WTC11 (cell line): ENCODE measurements around the gene SGMS1. TPM values are rescaled to one million over a fixed set of nuclear protein-coding genes. Genes with fewer than 3 reads are reported as not detected.

Experiments
- ATAC-seq: fragments of 200-7000 bp; cut with Tn5 transposase; 2 replicates; pipeline ENCODE4 v1.10.0; 2021; ENCODE audit warnings: mild to moderate bottlenecking, moderate library complexity
- CTCF ChIA-PET: fragments of 300-600 bp; sonication (Branson Sonifier 250); formaldehyde crosslinking; loops from one replicate; lab custom pipeline; 2021; ENCODE audit warnings: antibody characterized with exemption; lab: Charles Lee
- POLR2A ChIA-PET: fragments of 350-600 bp; sonication (Branson Sonifier 250); formaldehyde crosslinking; loops from one replicate; lab custom pipeline; 2021; ENCODE audit warnings: antibody characterized with exemption; lab: Charles Lee
- DNase-seq: peaks from one replicate; pipeline ENCODE4 v3.0.0; 2021; ENCODE audit warnings: low spot score
- H3K27ac Mint-ChIP-seq: 2 replicates; pipeline ENCODE4 v1.8.0; 2021; ENCODE audit warnings: mixed read lengths
- H3K27me3 Mint-ChIP-seq: 2 replicates; pipeline ENCODE4 v1.8.0; 2021; ENCODE audit warnings: low read depth, mild to moderate bottlenecking, moderate library complexity, mixed read lengths
- H3K36me3 Mint-ChIP-seq: 2 replicates; pipeline ENCODE4 v1.8.0; 2021; ENCODE audit warnings: mixed read lengths
- H3K4me1 Mint-ChIP-seq: 2 replicates; pipeline ENCODE4 v1.8.0; 2022; ENCODE audit warnings: mixed read lengths
- H3K4me3 Mint-ChIP-seq: 2 replicates; pipeline ENCODE4 v1.8.0; 2021; ENCODE audit warnings: mild to moderate bottlenecking, moderate library complexity, mixed read lengths
- H3K9me3 Mint-ChIP-seq: 2 replicates; pipeline ENCODE4 v1.8.0; 2021; ENCODE audit warnings: mixed read lengths
- AFF4 ChIP-seq: sonication (generic); formaldehyde crosslinking; IDR thresholded peaks from 2 replicates; pipeline ENCODE4 v1.8.1; 2023; ENCODE audit warnings: mild to moderate bottlenecking, missing genetic modification reagents, borderline replicate concordance
- ELF4 ChIP-seq: sonication (generic); formaldehyde crosslinking; IDR thresholded peaks from 2 replicates; pipeline ENCODE4 v1.8.1; 2022; ENCODE audit warnings: low read depth, mild to moderate bottlenecking, moderate library complexity, missing genetic modification reagents
- ETV6 ChIP-seq: sonication (generic); formaldehyde crosslinking; IDR thresholded peaks from 2 replicates; pipeline ENCODE4 v1.8.1; 2022; ENCODE audit warnings: mild to moderate bottlenecking, missing genetic modification reagents
- FOXJ3 ChIP-seq: sonication (generic); formaldehyde crosslinking; IDR thresholded peaks from 2 replicates; pipeline ENCODE4 v1.9.0; 2021; ENCODE audit warnings: missing genetic modification reagents, mild to moderate bottlenecking, borderline replicate concordance
- GTF2I ChIP-seq: fragments of 250-450 bp; sonication (Bioruptor Pico); conservative IDR thresholded peaks from 2 replicates; pipeline ENCODE4 v1.4.0; 2021; ENCODE audit warnings: mild to moderate bottlenecking
- HMGXB4 ChIP-seq: sonication (generic); formaldehyde crosslinking; IDR thresholded peaks from 2 replicates; pipeline ENCODE4 v1.8.1; 2023; ENCODE audit warnings: mild to moderate bottlenecking, moderate library complexity, missing genetic modification reagents
- IRF2 ChIP-seq: sonication (generic); formaldehyde crosslinking; IDR thresholded peaks from 2 replicates; pipeline ENCODE4 v1.8.0; 2022; ENCODE audit warnings: low read depth, missing genetic modification reagents, borderline replicate concordance
- MAX ChIP-seq: sonication (generic); formaldehyde crosslinking; IDR thresholded peaks from 2 replicates; pipeline ENCODE4 v1.8.0; 2022; ENCODE audit warnings: mild to moderate bottlenecking, missing genetic modification reagents
- MLX ChIP-seq: sonication (generic); formaldehyde crosslinking; IDR thresholded peaks from 2 replicates; pipeline ENCODE4 v1.8.1; 2023; ENCODE audit warnings: mild to moderate bottlenecking, missing genetic modification reagents, moderate library complexity
- NFE2L1 ChIP-seq: sonication (generic); formaldehyde crosslinking; IDR thresholded peaks from 2 replicates; pipeline ENCODE4 v1.8.1; 2023; ENCODE audit warnings: missing genetic modification reagents
- NR3C1 ChIP-seq: sonication (generic); formaldehyde crosslinking; conservative IDR thresholded peaks from 2 replicates; pipeline ENCODE4 v1.8.1; 2023; ENCODE audit warnings: low read depth, mild to moderate bottlenecking, missing genetic modification reagents
- SOX15 ChIP-seq: fragments of 250-450 bp; sonication (Bioruptor Pico); IDR thresholded peaks from 2 replicates; pipeline ENCODE4 v1.9.0; 2021; ENCODE audit warnings: mild to moderate bottlenecking
- SP1 ChIP-seq: sonication (generic); formaldehyde crosslinking; conservative IDR thresholded peaks from 2 replicates; pipeline ENCODE4 v1.8.1; 2022; ENCODE audit warnings: missing genetic modification reagents
- TP53 ChIP-seq: sonication (generic); formaldehyde crosslinking; IDR thresholded peaks from 2 replicates; pipeline ENCODE4 v1.8.1; 2023; ENCODE audit warnings: mild to moderate bottlenecking, missing genetic modification reagents
- USF1 ChIP-seq: sonication (generic); formaldehyde crosslinking; IDR thresholded peaks from 2 replicates; pipeline ENCODE4 v1.8.0; 2022; ENCODE audit warnings: mild to moderate bottlenecking, missing genetic modification reagents
- ZBTB21 ChIP-seq: sonication (generic); formaldehyde crosslinking; IDR thresholded peaks from 2 replicates; pipeline ENCODE4 v1.8.1; 2023; ENCODE audit warnings: mild to moderate bottlenecking, missing genetic modification reagents, borderline replicate concordance
- ZMAT4 ChIP-seq: fragments of 250-450 bp; sonication (Bioruptor Pico); IDR thresholded peaks from 2 replicates; pipeline ENCODE4 v1.9.0; 2021; ENCODE audit warnings: mild to moderate bottlenecking
- ZNF121 ChIP-seq: sonication (generic); formaldehyde crosslinking; IDR thresholded peaks from 2 replicates; pipeline ENCODE4 v1.8.0; 2023; ENCODE audit warnings: missing genetic modification reagents
- ZNF232 ChIP-seq: sonication (generic); formaldehyde crosslinking; IDR thresholded peaks from 2 replicates; pipeline ENCODE4 v1.8.0; 2022; ENCODE audit warnings: mild to moderate bottlenecking, missing genetic modification reagents
- ZNF281 ChIP-seq: sonication (generic); formaldehyde crosslinking; IDR thresholded peaks from 2 replicates; pipeline ENCODE4 v1.8.0; 2023; ENCODE audit warnings: mild to moderate bottlenecking, missing genetic modification reagents
- ZNF671 ChIP-seq: fragments of 250-450 bp; sonication (Bioruptor Pico); IDR thresholded peaks from 2 replicates; pipeline ENCODE4 v1.8.0; 2021; ENCODE audit warnings: mild to moderate bottlenecking
- total RNA-seq: library from RNA; stranded (reverse); gene quantifications from 3 replicates; pipeline ENCODE4 v1.2.3, GENCODE V29; 2021

Gene SGMS1
- total RNA-seq, 1 experiment from 2014 or later = 13.2 TPM

- 0 out of 2 replicates have a peak, but pooled peaks cover 5% of the 10 kb centered on the region for H3K4me1 Mint-ChIP-seq
- no peak overlapping the region for H3K4me3 Mint-ChIP-seq
- no peaks in the 10 kb centered on the region for H3K27me3 Mint-ChIP-seq
- no peak overlapping the region for H3K27ac Mint-ChIP-seq
- no peaks in the 10 kb centered on the region for H3K9me3 Mint-ChIP-seq
- H3K36me3 Mint-ChIP-seq = no peaks in the 10 kb centered on the region
- CTCF ChIA-PET = interaction anchor here (1.2 kb wide), 1 partner anchor 43 kb away, joined by 5 read pairs; no protein-coding TSS in a partner anchor
- no peak for TF ChIP-seq SP1 (CRISPR knock-in tag)
- no peak for TF ChIP-seq MAX (CRISPR knock-in tag)
- no peak for TF ChIP-seq NR3C1 (CRISPR knock-in tag)
- no peak for TF ChIP-seq NFE2L1 (CRISPR knock-in tag)
- no peak for TF ChIP-seq ZNF121 (CRISPR knock-in tag)
- no peak for TF ChIP-seq ELF4 (CRISPR knock-in tag)
- no peak for TF ChIP-seq ZNF671 (CRISPR knock-in tag)
- TF ChIP-seq AFF4 = no peak
- TF ChIP-seq ZMAT4 (CRISPR knock-in tag) = no peak
- no peak for TF ChIP-seq USF1
- TF ChIP-seq, all 79 proteins: peak for 0
- POLR2A ChIA-PET = no interaction called here
- DNase-seq (no peak), ATAC-seq (no peak)
These were observed 305.6 kb downstream of the SGMS1 start for GRCh38 chr10:50318129-50318528.

- Mint-ChIP-seq H3K27me3 (no peaks in the 10 kb centered on the region), H3K27ac (0 out of 2 replicates have a peak overlapping the region, but pooled peaks have one; percentile 15), H3K4me3 (no peak overlapping the region), H3K4me1 (0 out of 2 replicates have a peak, but pooled peaks cover 5% of the 10 kb centered on the region), H3K9me3 (no peaks in the 10 kb centered on the region), H3K36me3 (no peaks in the 10 kb centered on the region)
- no peak for DNase-seq
- ChIA-PET POLR2A (no interaction called here), CTCF (interaction anchor here (1.2 kb wide), 1 partner anchor 41 kb away, joined by 5 read pairs; no protein-coding TSS in a partner anchor)
- TF ChIP-seq FOXJ3 (CRISPR knock-in tag) (no peak), ZBTB21 (no peak), GTF2I (CRISPR knock-in tag) (no peak), TP53 (no peak)
- ATAC-seq = no peak
These were observed 306.8 kb downstream of the SGMS1 start for GRCh38 chr10:50316695-50317648.

GRCh38 chr10:50316174-50316573 is 307.6 kb downstream of the SGMS1 start:
- DNase-seq = no peak
- 0 out of 2 replicates have a peak, but pooled peaks cover 5% of the 10 kb centered on the region for H3K4me1 Mint-ChIP-seq
- CTCF ChIA-PET = no interaction called here
- H3K4me3 Mint-ChIP-seq = no peak overlapping the region
- ATAC-seq = no peak
- no peaks in the 10 kb centered on the region for H3K9me3 Mint-ChIP-seq
- H3K27me3 Mint-ChIP-seq = no peaks in the 10 kb centered on the region
- no peak overlapping the region for H3K27ac Mint-ChIP-seq
- POLR2A ChIA-PET = no interaction called here
- H3K36me3 Mint-ChIP-seq = no peaks in the 10 kb centered on the region
- TF ChIP-seq ZNF281 (CRISPR knock-in tag) (no peak), ZBTB21 (no peak), HMGXB4 (CRISPR knock-in tag) (no peak), SP1 (CRISPR knock-in tag) (no peak), ZNF121 (CRISPR knock-in tag) (no peak), IRF2 (CRISPR knock-in tag) (no peak), SOX15 (CRISPR knock-in tag) (no peak), ETV6 (CRISPR knock-in tag) (no peak), GTF2I (CRISPR knock-in tag) (no peak), MLX (no peak), ZNF232 (CRISPR knock-in tag) (no peak)
